BE2C (cell line): ENCODE measurements around the gene AGAP2.
"Not testable (repeated sequence)": the region's sequence is repeated elsewhere in the genome, so short reads cannot be mapped to it uniquely, and the experiment has no call there.

Experiments used
- DNase-seq: peaks from one replicate; pipeline ENCODE4 v3.0.0-alpha.2; 2020
- H3K27me3 ChIP-seq: fragments of 250-450 bp; sonication (Bioruptor Pico); 2 replicates; pipeline ENCODE4 v1.5.1; 2020; ENCODE audit warnings: mild to moderate bottlenecking
- H3K36me3 ChIP-seq: fragments of 250-450 bp; sonication (Bioruptor Pico); 2 replicates; pipeline ENCODE4 v1.5.1; 2020; ENCODE audit warnings: mild to moderate bottlenecking
- H3K4me1 ChIP-seq: fragments of 250-450 bp; sonication (Bioruptor Pico); 2 replicates; pipeline ENCODE4 v1.5.1; 2020
- H3K4me3 ChIP-seq: 2 replicates; pipeline ENCODE4 v1.5.1; 2011; ENCODE audit warnings: low read depth, low read length
- H3K9me3 ChIP-seq: fragments of 250-450 bp; sonication (Bioruptor Pico); 2 replicates; pipeline ENCODE4 v1.5.1; 2020
- TF ChIP-seq, protein P1 (sequence below): IDR thresholded peaks from 2 replicates; pipeline ENCODE4 v1.5.1; 2012; ENCODE audit warnings: mild to moderate bottlenecking, low read depth, low read length

AGAP2 gene

DNA sequence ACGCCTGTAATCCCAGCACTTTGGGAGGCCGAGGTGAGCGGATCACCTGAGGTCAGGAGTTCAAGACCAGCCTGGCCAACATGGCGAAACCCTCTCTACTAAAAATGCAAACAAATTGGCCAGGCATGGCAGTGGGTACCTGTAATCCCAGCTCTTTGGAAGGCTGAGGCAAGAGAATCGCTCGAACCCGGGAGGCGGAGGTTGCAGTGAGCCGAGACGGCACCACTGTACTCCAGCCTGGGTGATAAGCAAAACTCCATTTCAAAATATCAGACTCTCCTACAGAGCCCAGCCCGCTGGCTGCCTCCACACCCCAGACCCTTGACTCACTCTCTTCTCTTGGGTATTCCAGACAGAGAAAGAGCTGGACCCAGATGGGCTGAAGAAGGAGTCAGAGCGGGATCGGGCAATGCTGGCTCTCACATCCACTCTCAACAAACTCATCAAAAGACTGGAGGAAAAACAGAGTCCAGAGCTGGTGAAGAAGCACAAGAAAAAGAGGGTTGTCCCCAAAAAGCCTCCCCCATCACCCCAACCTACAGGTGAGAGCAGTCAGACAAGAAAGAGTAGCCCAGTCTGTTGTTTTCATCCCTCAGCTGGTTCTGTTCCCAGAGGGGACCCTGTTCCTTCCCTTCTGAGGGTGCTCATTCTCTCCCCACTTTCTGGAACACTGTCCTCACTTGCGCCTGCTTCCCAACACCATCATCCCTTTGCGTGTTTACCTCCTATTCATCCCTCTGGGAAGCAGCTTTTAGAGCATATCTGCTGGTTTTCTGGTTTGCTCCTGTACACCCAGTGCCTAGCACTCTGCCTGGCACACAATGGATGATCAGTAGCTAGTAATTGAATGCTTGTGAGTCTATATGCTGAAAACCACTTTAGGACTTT lies 19.7 kb downstream of the AGAP2 start:
- Histone ChIP-seq H3K4me3 (no peak overlapping the region), H3K27me3 (no peaks in the 10 kb centered on the region), H3K36me3 (peaks cover 23% of the 10 kb centered on the region), H3K9me3 (no peaks in the 10 kb centered on the region), H3K4me1 (no peaks in the 10 kb centered on the region)
- TF ChIP-seq, protein P1, sequence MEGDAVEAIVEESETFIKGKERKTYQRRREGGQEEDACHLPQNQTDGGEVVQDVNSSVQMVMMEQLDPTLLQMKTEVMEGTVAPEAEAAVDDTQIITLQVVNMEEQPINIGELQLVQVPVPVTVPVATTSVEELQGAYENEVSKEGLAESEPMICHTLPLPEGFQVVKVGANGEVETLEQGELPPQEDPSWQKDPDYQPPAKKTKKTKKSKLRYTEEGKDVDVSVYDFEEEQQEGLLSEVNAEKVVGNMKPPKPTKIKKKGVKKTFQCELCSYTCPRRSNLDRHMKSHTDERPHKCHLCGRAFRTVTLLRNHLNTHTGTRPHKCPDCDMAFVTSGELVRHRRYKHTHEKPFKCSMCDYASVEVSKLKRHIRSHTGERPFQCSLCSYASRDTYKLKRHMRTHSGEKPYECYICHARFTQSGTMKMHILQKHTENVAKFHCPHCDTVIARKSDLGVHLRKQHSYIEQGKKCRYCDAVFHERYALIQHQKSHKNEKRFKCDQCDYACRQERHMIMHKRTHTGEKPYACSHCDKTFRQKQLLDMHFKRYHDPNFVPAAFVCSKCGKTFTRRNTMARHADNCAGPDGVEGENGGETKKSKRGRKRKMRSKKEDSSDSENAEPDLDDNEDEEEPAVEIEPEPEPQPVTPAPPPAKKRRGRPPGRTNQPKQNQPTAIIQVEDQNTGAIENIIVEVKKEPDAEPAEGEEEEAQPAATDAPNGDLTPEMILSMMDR, result no peak
- no peak for DNase-seq

- H3K9me3 ChIP-seq, result no peaks in the 10 kb centered on the region
- no peaks in the 10 kb centered on the region for H3K27me3 ChIP-seq
- no peak for DNase-seq
- TF ChIP-seq, protein P1, result no peak
- peaks cover 23% of the 10 kb centered on the region for H3K36me3 ChIP-seq
- H3K4me3 ChIP-seq, result no peak overlapping the region
- no peaks in the 10 kb centered on the region for H3K4me1 ChIP-seq
Observed at GRCh38 chr12:57717846-57718640, 20.5 kb downstream of the AGAP2 start.

- Histone ChIP-seq H3K4me1 (no peaks in the 10 kb centered on the region), H3K4me3 (no peak overlapping the region), H3K36me3 (peaks cover 23% of the 10 kb centered on the region), H3K27me3 (no peaks in the 10 kb centered on the region), H3K9me3 (no peaks in the 10 kb centered on the region)
- no peak for DNase-seq
- TF ChIP-seq, protein P1, result no peak
Observed at GRCh38 chr12:57717131-57717530, 21.4 kb downstream of the AGAP2 start.

DNA sequence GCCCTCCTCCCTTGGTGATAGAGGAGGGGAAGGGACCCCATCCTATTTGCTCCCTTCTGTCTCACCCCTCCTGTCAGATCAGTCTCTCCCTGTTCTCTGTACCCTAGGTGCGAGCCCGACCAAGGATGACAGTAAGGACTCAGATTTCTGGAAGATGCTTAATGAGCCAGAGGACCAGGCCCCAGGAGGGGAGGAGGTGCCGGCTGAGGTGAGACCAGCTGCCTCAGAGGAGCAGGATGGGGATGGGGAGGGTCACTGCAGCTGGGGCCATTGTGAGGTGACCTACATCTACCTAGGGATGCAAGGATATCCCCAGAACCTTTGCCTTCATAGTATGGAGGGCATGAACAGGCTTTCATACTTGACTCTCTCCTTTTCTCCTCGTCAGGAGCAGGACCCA lies 22.2 kb downstream of the AGAP2 start:
- no peaks in the 10 kb centered on the region for H3K9me3 ChIP-seq
- H3K27me3 ChIP-seq, result no peaks in the 10 kb centered on the region
- peaks cover 23% of the 10 kb centered on the region for H3K36me3 ChIP-seq
- no peak for DNase-seq
- TF ChIP-seq, protein P1, result no peak
- H3K4me1 ChIP-seq, result no peaks in the 10 kb centered on the region
- H3K4me3 ChIP-seq, result no peak overlapping the region

- TF ChIP-seq, protein P1, result no peak
- no peaks in the 10 kb centered on the region for H3K4me1 ChIP-seq
- H3K36me3 ChIP-seq, result peaks cover 23% of the 10 kb centered on the region
- H3K4me3 ChIP-seq, result no peak overlapping the region
- no peaks in the 10 kb centered on the region for H3K27me3 ChIP-seq
- H3K9me3 ChIP-seq, result no peaks in the 10 kb centered on the region
- no peak for DNase-seq
Observed at GRCh38 chr12:57715786-57716185, 22.8 kb downstream of the AGAP2 start.

DNA sequence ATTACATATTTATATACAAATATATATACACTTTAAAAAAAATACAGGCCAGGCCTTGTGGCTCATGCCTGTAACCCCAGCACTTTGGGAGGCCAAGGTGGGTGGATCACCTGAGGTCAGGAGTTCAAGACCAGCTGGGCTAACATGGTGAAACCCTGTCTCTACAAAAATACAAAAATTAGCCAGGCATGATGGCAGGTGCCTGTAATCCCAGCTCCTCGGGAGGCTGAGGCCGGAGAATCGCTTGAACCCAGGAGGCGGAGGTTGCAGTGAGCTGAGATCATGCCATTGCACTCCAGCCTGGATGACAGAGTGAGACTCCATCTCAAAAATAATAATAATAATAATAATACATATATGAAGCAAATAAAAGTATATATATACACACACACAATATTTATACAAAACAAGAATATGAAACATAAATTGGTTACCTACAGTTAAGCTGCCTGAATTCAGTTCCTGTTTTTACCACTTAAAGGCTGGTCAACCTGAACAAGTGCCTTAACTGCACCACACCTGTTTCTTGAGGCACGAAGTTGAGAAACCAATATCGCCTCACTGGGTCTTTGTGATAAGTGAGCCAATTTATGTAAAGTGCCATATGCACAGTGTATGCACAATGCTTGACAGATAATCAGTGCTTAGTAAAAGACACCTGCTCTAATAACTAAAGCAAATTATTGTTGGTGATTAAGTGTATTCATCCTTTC lies 23.4 kb downstream of the AGAP2 start:
- H3K4me1 ChIP-seq, H3K9me3 ChIP-seq, DNase-seq, H3K27me3 ChIP-seq, H3K4me3 ChIP-seq: not testable (repeated sequence)
- peaks cover 23% of the 10 kb centered on the region for H3K36me3 ChIP-seq
